B cell (primary cell): Measurements from ENCODE around the gene UBE2U. TPM values are rescaled to one million over a fixed set of nuclear protein-coding genes. Genes with fewer than 3 reads are reported as not detected.

Experiments
- ATAC-seq: fragments of 200-7000 bp; cut with Tn5 transposase; one replicate; pipeline ENCODE4 v1.10.0; 2021; ENCODE audit warnings: low read depth, mild to moderate bottlenecking, moderate number of reproducible peaks, moderate library complexity
- CTCF ChIA-PET: fragments of 350-600 bp; sonication (Branson Sonifier 250); formaldehyde crosslinking; loops from one replicate; lab custom pipeline; 2021; ENCODE audit warnings: antibody characterized with exemption, inconsistent platforms; lab: Charles Lee
- POLR2A ChIA-PET: fragments of 350-600 bp; sonication (Branson Sonifier 250); formaldehyde crosslinking; loops from one replicate; lab custom pipeline; 2021; ENCODE audit warnings: antibody characterized with exemption; lab: Charles Lee
- DNase-seq: peaks from one replicate; pipeline ENCODE4 v3.0.0; 2013
- H2AFZ ChIP-seq: 2 replicates; pipeline ENCODE4 v1.6.1; 2012; ENCODE audit warnings: mild to moderate bottlenecking, low read depth, low read length; ENCODE audit not compliant: insufficient read depth, poor library complexity, severe bottlenecking
- H3K27ac ChIP-seq, 2 donors: 1 replicate in 1 of 2; 2 replicates in 1 of 2; pipeline ENCODE4 v1.5.1; 2012 to 2013; ENCODE audit warnings: low read length in 2 of 2, mild to moderate bottlenecking in 2 of 2, moderate library complexity in 1 of 2
- H3K27me3 ChIP-seq, 4 experiments: fragments of 200-600 bp in 1 of 4; sonication (generic) in 1 of 4; replicated peaks in 1 of 4; 1 replicate in 2 of 4; 2 replicates in 2 of 4; pipeline versions ENCODE4 v1.6.1 to v1.7.0; 2013 to 2016; ENCODE audit warnings: low read length in 3 of 4, mild to moderate bottlenecking in 2 of 4, mixed read lengths in 1 of 4, moderate library complexity in 1 of 4; ENCODE audit not compliant: insufficient read depth in 4 of 4, control insufficient read depth in 3 of 4; ENCODE audit errors: control extremely low read depth in 1 of 4
- H3K36me3 ChIP-seq, 2 experiments: replicated peaks in 1 of 2; 1 replicate in 1 of 2; 2 replicates in 1 of 2; pipeline versions ENCODE4 v1.6.1 to v1.7.1; 2013; ENCODE audit warnings: low read length in 1 of 2; ENCODE audit not compliant: insufficient read depth in 2 of 2, control insufficient read depth in 1 of 2; ENCODE audit errors: control extremely low read depth in 1 of 2, extremely low read depth in 1 of 2
- H3K4me1 ChIP-seq, 2 donors: fragments of 200-600 bp in 1 of 2; sonication (generic) in 1 of 2; 1 replicate in 1 of 2; 2 replicates in 1 of 2; pipeline versions ENCODE4 v1.5.1 to v1.6.1; 2013 to 2017; ENCODE audit warnings: low read length in 2 of 2; ENCODE audit not compliant: control insufficient read depth in 2 of 2, insufficient read depth in 2 of 2
- H3K4me2 ChIP-seq: replicated peaks from 2 replicates; pipeline ENCODE3; 2012; ENCODE audit warnings: mild to moderate bottlenecking, low read depth, low read length; ENCODE audit not compliant: poor library complexity, severe bottlenecking
- H3K4me3 ChIP-seq, 5 experiments: fragments of 200-600 bp in 1 of 5; sonication (generic) in 1 of 5; 1 replicate in 3 of 5; 2 replicates in 2 of 5; pipeline versions ENCODE4 v1.5.1 to v1.7.0; 2011 to 2016; ENCODE audit warnings: low read length in 4 of 5, mild to moderate bottlenecking in 4 of 5, low read depth in 2 of 5, control low read depth in 1 of 5, moderate library complexity in 1 of 5; ENCODE audit not compliant: insufficient read depth in 1 of 5; ENCODE audit errors: control extremely low read depth in 1 of 5, extremely low read depth in 1 of 5
- H3K79me2 ChIP-seq: fragments of 200-600 bp; sonication (generic); one replicate; pipeline ENCODE4 v1.6.0; 2016; ENCODE audit warnings: low read length; ENCODE audit not compliant: control insufficient read depth, insufficient read depth
- H3K9ac ChIP-seq: fragments of 200-600 bp; sonication (generic); 2 replicates; pipeline ENCODE4 v1.6.1; 2017; ENCODE audit warnings: mild to moderate bottlenecking, low read length, moderate library complexity
- H3K9me3 ChIP-seq, 3 donors: one replicate each; pipeline versions ENCODE4 v1.6.1 to v1.7.1; 2013; ENCODE audit warnings: low read length in 2 of 3; ENCODE audit not compliant: control insufficient read depth in 2 of 3, insufficient read depth in 1 of 3; ENCODE audit errors: control extremely low read depth in 1 of 3
- H4K20me1 ChIP-seq: 2 replicates; pipeline ENCODE4 v1.6.0; 2012; ENCODE audit warnings: mild to moderate bottlenecking, low read length; ENCODE audit not compliant: insufficient read depth, control insufficient read depth, poor library complexity, severe bottlenecking
- H3K27ac Mint-ChIP-seq: one replicate; pipeline ENCODE4 v1.8.0; 2021; ENCODE audit warnings: mixed read lengths
- H3K27me3 Mint-ChIP-seq: one replicate; pipeline ENCODE4 v1.8.0; 2021; ENCODE audit warnings: mixed read lengths
- H3K4me1 Mint-ChIP-seq: one replicate; pipeline ENCODE4 v1.8.0; 2021; ENCODE audit warnings: mixed read lengths
- H3K4me3 Mint-ChIP-seq: one replicate; pipeline ENCODE4 v1.8.0; 2021; ENCODE audit warnings: mixed read lengths
- H3K9me3 Mint-ChIP-seq: one replicate; pipeline ENCODE4 v1.8.0; 2022; ENCODE audit warnings: mixed read lengths; ENCODE audit not compliant: insufficient read depth
- EZH2 ChIP-seq: IDR thresholded peaks from 2 replicates; pipeline ENCODE4 v1.6.1; 2012; ENCODE audit warnings: borderline replicate concordance, low read depth, mild to moderate bottlenecking, moderate library complexity, low read length; ENCODE audit not compliant: insufficient read depth, poor library complexity, severe bottlenecking
- whole genome bisulfite sequencing: methylation state at CpG from one replicate; pipeline ENCODE4 v1.1.5; 2013; ENCODE audit warnings: missing lambda C conversion rate; ENCODE audit not compliant: insufficient coverage; 5-methylcytosine and 5-hydroxymethylcytosine counted together
- intact Hi-C: fragments of 100-400 bp; cut with micrococcal nuclease; formaldehyde crosslinking; loops from one replicate; pipeline ENCODE4 v1.10.0; 2022
- polyA plus RNA-seq: library from polyadenylated mRNA; depleted of rRNA; stranded (reverse); fragments of >200 nt; gene quantifications from 2 replicates; pipeline ENCODE4 v1.2.3, GENCODE V29; 2012
- total RNA-seq, 2 donors: library from RNA; stranded (reverse); fragments of 120-200 nt in 1 of 2; gene quantifications; 1 replicate in 1 of 2; 2 replicates in 1 of 2; pipeline versions ENCODE4 v1.2.3 to v1.2.4, GENCODE V29; 2013 to 2022
- TF ChIP-seq, protein P1 (sequence below): fragments of 200-600 bp; IDR thresholded peaks from one replicate; pipeline ENCODE4 v1.8.0; 2022; ENCODE audit warnings: antibody characterized with exemption, mild to moderate bottlenecking

UBE2U gene
- total and polyA plus RNA-seq, 2 donors (not counting 1 experiment from before 2014, with no cell fraction given) = not detected

DNA sequence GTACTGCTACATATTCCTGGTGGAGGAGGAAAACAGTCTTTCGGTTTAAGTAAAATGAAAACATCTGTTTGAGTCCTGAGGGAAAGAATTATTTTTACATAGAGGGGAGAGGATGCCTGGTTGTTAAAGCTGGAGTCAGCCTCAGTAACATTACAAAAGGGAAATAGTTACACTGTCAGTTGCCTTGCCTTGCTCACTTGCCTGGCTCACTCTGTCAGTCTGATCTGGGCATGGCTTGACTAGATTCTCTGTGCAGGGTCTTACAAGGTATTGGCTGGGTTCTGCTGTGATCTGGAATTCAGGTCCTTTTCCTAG, 8.4 kb upstream of the UBE2U start:
- ChIA-PET CTCF (interaction anchor here (1.0 kb wide), 1 partner anchor 57 kb away, joined by 4 read pairs; no protein-coding TSS in a partner anchor), POLR2A (no interaction called here)
- 100% methylated on average over 1 of the region's 1 CpG for WGBS
- H3K27ac ChIP-seq = no peak overlapping the region
- Mint-ChIP-seq H3K9me3 (no peaks in the 10 kb centered on the region), H3K4me1 (no peaks in the 10 kb centered on the region), H3K4me3 (no peak overlapping the region), H3K27ac (no peak overlapping the region), H3K27me3 (peaks cover 7% of the 10 kb centered on the region)
- H3K36me3 ChIP-seq = no peaks in the 10 kb centered on the region
- intact Hi-C loops = no loop called here
- no peak overlapping the region for H3K4me2 ChIP-seq
- ATAC-seq = no peak
- H3K9me3 ChIP-seq = peaks cover 0 to 7% (median 0%) of the 10 kb centered on the region in 3 donors
- H3K9ac ChIP-seq = no peak overlapping the region
- H3K27me3 ChIP-seq = no peaks in the 10 kb centered on the region
- H3K4me1 ChIP-seq = no peaks in the 10 kb centered on the region
- no peak for DNase-seq
- H4K20me1 ChIP-seq = no peaks in the 10 kb centered on the region
- no peaks in the 10 kb centered on the region for H3K79me2 ChIP-seq
- H2AFZ ChIP-seq = no peak overlapping the region
- TF ChIP-seq, protein P1, sequence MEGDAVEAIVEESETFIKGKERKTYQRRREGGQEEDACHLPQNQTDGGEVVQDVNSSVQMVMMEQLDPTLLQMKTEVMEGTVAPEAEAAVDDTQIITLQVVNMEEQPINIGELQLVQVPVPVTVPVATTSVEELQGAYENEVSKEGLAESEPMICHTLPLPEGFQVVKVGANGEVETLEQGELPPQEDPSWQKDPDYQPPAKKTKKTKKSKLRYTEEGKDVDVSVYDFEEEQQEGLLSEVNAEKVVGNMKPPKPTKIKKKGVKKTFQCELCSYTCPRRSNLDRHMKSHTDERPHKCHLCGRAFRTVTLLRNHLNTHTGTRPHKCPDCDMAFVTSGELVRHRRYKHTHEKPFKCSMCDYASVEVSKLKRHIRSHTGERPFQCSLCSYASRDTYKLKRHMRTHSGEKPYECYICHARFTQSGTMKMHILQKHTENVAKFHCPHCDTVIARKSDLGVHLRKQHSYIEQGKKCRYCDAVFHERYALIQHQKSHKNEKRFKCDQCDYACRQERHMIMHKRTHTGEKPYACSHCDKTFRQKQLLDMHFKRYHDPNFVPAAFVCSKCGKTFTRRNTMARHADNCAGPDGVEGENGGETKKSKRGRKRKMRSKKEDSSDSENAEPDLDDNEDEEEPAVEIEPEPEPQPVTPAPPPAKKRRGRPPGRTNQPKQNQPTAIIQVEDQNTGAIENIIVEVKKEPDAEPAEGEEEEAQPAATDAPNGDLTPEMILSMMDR = no peak
- no peak for TF ChIP-seq EZH2
- no peak overlapping the region for H3K4me3 ChIP-seq

DNA sequence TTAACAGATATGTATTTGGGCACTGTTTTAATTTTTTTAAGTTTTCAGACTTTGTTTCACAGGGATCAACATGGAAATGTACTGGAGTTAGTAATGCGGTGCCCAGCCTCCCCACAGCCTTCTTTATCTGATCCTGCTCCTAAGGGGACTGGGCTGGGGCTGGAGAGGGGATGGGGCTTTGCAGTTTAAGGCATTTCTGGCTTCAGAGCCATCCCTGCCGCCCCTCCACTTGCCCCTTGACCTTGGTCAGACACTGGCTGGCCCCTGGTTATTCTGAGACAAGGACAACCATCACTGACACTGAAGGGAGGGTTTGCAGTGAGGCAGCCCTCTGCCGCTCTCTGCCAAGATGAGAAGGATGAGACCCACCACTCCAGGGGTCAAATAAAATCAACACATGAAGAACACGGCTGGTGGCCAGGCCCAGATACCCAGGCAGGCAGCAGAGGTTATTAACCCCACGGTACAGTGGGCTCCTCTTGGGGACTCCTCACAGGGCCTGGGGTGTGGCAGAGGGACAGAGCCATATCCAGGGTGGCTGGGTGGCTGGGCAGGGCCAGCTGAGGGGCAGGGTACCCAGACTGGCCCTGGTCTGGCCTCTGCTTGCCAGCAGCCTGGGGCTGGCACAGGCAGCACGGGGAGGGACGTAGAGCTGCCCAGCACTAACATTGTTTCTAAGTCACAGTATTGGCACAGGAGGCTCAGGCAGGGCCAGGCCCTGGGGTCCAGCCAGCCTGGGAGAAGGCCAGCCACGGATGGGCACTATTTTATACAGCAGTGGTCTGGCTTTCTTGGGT, 7.2 kb upstream of the UBE2U start:
- H4K20me1 ChIP-seq = no peaks in the 10 kb centered on the region
- POLR2A ChIA-PET = no interaction called here
- ATAC-seq = no peak
- no peak overlapping the region for H3K4me3 ChIP-seq
- no peak for DNase-seq
- WGBS = 83% methylated on average over 6 of the region's 8 CpGs
- peaks cover 0 to 7% (median 0%) of the 10 kb centered on the region in 3 donors for H3K9me3 ChIP-seq
- no peak overlapping the region for H3K9ac ChIP-seq
- TF ChIP-seq, protein P1 = no peak
- TF ChIP-seq EZH2 = no peak
- H3K27me3 ChIP-seq = no peaks in the 10 kb centered on the region
- H3K27ac ChIP-seq = no peak overlapping the region
- Mint-ChIP-seq H3K9me3 (no peaks in the 10 kb centered on the region), H3K4me1 (no peaks in the 10 kb centered on the region), H3K27me3 (peaks cover 7% of the 10 kb centered on the region), H3K4me3 (no peak overlapping the region), H3K27ac (no peak overlapping the region)
- no peaks in the 10 kb centered on the region for H3K79me2 ChIP-seq
- CTCF ChIA-PET = no interaction called here
- no peaks in the 10 kb centered on the region for H3K4me1 ChIP-seq
- no peak overlapping the region for H3K4me2 ChIP-seq
- no peaks in the 10 kb centered on the region for H3K36me3 ChIP-seq
- intact Hi-C loops = no loop called here
- no peak overlapping the region for H2AFZ ChIP-seq
